Stimulated activated naive CD4-positive, alpha-beta T cell treated with Interleukin-2 at 50 U/mL for 16 hours (primary cell): ENCODE measurements around the gene VWF.
"Not testable (repeated sequence)": the region's sequence is repeated elsewhere in the genome, so short reads cannot be mapped to it uniquely, and the experiment has no call there.

Experiments used
- DNase-seq: peaks from one replicate; lab custom pipeline; 2025; lab: John Stamatoyannopoulos, UW

VWF gene

DNA sequence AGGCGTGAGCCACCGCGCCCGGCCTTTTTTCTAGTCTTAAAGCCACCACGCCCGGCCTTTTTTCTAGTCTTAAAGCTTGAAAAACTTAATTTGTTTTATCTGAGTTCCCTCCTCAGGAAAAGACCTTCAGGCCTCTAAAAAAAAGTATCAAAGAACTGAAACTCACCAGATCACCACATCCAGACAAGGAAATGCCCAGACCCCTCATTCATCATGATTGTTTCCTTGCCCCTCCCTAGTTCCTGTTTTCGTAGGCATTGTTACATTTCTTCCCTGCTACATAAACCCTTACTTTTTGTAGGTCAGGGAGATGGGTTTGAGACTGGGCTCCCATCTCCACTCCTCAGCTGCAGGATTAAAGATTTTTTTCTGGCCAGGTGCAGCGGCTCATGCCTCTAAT is 21.1 kb upstream of the VWF start:
- no peak for DNase-seq

GRCh38 chr12:6143303-6143675 is 18.8 kb upstream of the VWF start:
- DNase-seq = no peak

DNA sequence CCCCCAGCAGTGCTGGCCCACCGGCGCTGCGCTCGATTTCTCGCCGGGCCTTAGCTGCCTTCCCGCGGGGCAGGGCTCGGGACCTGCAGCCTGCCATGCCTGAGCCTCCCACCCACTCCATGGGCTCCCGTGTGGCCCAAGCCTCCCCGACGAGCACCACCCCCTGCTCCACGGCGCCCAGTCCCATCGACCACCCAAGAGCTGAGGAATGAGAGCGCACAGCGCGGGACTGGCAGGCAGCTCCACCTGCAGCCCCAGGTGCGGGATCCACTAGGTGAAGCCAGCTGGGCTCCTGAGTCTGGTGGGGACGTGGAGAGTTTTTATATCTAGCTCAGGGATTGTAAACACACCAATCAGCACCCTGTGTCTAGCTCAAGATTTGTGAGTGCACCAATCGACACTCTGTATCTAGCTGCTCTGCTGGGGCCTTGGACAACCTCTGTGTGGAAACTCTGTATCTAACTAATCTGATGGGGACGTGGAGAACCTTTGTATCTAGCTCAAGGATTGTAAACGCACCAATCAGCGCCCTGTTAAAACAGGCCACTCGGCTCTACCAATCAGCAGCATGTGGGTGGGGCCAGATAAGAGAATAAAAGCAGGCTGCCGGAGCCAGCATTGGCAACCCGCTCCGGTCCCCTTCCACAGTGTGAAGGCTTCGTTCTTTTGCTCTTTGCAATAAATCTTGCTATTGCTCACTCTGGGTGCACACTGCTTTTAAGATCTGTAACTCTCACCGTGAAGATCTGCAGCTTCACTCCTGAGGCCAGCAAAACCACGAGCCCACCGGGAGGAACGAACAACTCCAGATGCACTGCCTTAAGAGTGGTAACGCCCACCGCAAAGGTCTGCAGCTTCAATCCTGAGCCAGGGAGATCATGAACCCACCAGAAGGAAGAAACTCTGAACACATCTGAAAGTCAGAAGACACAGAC is 18.2 kb upstream of the VWF start:
- DNase-seq = not testable (repeated sequence)

DNA sequence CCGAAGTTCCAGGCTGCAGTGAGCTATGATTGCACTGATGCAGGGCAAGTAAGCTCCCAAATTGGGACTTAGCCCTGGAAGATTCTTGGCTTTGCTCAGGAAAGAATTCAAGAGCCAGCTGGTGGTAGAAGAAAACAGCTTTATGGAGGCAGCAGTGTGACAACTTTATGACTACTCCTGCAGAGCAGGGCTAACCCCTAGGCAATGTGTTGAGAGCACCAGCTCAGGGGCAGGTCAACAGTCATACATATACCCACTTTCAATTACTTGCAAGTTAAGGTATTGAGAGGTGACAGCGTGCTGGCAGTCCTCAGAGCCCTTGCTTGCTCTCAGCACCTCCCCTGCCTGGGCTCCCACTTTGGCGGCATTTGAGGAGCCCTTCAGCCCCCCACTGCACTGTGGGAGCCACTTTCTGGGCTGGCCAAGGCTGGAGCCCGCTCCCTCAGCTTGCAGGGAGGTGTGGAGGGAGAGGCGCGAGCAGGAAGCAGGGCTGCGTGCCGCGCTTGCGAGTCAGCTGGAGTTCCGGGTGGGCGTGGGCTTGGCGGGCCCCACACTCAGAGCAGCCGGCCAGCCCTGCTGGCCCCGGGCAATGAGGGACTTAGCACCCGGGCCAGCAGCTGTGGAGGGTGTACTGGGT is 17.4 kb upstream of the VWF start:
- not testable (repeated sequence) for DNase-seq

DNA sequence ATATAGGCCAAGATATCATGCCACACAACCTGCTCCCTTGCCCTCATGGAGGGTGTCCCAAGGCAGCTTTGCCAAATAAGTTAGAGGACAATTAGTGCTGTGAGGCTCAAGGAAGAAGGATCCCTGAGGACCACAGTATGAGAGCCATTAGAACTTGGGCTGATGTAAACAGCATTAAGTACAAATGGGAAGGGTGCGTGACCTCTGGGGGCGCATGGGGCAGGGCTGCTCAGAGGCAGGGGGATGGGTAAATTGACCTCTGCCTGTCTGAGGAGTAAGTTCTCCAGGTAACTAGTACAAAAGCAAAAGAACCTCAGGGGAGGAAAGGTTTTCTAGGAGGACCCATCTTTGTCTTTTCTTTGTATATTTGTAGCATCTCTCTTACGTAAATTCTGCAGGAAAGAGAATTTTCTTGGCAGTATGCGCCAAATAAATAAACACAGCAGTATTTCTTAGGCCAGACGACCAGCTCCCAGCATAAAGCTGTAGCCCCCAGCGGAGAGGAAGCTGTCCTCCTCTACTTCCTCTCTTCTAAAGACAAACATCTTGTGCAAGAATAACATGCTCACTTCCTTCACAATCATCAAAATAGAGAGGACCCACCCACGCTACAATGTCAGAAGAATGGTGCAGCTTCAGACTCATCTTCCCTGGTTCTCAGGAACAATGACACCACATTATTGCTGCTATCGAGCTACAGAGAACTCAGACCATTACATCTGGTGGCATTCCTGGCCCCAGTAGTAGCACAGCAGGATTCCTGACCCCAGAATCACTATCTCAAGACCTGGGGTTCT is 16.4 kb upstream of the VWF start:
- DNase-seq = peak; percentile 6

DNA sequence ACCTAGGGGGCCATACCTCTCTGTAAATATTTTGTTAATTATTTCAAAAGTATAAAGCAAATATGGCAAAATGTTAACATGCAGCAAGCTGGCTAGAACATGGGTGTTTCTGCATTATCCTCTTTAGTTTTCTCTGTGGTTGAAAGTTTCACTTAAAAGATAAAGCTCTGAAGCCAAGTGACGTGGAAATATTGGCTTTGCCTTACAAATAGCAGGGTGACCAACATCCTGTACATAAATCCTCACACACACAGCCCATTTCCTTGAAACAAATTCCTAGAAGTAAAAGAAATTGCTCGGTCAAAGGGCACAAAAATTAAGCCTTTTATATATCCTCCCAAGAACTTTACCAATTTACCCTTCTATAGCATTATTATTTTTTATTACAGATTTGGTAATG is 10.6 kb upstream of the VWF start:
- DNase-seq = no peak

GRCh38 chr12:6133642-6134041 is 9.2 kb upstream of the VWF start:
- no peak for DNase-seq

DNA sequence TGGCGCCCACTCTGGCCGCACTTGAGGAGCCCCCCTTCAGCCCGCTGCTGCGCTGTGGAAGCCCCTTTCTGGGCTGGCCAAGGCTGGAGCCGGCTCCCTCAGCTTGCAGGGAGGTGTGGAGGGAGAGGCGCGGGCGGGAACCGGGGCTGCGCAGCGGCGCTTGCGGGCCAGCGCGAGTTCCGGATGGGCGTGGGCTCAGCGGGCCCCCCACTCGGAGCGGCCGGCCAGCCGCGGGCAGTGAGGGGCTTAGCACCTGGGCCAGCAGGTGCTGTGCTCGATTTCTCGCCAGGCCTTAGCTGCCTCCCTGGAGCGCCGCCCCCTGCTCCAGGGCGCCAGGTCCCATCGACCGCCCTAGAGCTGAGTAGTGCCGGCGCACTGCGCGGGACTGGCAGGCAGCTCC is 8.0 kb upstream of the VWF start:
- DNase-seq = no peak

- no peak for DNase-seq
These were observed 789 bp upstream of the VWF start for GRCh38 chr12:6125310-6125608.

- no peak for DNase-seq
These were observed 1.2 kb downstream of the VWF start for GRCh38 chr12:6123258-6123657.

GRCh38 chr12:6122201-6122600 is 2.3 kb downstream of the VWF start:
- no peak for DNase-seq

GRCh38 chr12:6120796-6121473 is 3.5 kb downstream of the VWF start:
- no peak for DNase-seq

DNA sequence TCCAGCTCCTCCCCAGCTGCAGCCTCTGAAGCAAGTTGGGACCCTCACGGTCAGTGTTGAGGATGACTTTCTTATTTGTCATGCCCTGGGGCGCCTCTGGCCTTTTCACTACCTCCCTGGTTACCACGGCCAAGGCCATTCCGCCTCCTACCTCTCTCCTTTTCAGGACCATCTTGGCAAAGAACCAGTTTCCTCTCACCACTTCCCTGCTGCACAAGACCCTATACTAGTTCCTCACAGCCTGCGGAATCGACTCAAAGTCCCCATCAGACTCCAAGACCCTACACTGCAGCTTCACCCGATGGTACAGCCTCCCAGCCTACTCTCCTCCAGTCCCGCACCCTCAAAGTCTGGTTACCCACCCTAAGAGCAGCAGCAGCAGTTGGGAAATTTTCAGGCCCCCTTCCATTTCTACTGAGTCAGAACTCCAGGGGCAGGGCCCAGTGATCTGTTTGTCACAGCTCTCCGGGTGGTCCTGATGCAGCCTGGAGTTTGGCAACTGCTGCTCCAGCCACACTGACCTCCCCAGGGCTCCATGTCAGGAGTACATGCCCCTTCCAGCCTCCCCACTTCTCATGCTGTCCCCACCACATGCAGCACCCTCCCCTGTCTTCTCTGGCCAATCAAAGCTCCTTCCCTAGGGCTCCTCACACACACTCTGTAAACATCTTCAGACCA is 5.4 kb downstream of the VWF start:
- DNase-seq = no peak

DNA sequence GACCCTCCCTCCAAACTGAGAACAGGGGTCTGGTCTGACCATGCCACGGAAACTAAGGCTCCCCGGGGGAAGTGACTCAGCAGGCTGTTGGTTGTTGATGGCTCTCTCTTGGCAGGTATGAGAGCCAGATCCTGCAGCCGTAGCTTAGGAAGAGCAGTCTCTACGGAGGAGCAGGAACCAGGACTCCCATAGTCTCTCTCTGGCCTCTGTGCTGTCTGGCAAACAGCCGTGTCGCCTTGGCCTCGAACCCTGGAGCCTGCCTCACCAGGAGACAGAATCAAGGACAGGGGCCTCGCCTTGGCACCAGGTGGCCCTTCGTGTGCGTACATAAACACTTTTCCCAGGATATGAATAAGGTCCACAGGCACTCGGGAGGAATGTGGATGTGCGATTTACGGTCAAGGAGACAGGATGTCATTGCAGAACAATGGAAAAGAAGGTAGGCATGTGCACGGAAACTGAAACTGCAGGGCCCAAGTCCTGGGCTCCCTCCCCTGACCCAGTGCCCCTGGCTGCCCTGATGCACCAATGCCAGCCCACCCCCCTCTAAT is 7.9 kb downstream of the VWF start:
- no peak for DNase-seq

DNA sequence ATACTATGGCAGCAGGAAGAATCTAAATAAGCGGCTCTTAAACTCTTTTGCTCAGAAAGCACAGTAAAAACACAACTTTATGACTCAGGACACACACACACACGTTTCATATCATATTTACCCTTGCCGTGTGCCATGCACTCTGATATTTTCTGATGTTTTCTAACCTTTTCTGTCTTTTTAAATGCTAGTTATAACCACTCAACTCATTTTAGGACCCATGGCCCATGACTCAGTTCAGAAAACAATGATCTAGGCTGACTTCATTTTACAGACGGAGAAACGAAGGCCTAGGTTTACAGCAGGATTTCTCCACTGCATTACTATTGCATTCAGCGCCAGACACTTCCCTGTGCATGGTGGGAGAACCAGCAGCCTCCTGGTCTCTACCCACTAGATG is 9.1 kb downstream of the VWF start:
- DNase-seq = no peak

DNA sequence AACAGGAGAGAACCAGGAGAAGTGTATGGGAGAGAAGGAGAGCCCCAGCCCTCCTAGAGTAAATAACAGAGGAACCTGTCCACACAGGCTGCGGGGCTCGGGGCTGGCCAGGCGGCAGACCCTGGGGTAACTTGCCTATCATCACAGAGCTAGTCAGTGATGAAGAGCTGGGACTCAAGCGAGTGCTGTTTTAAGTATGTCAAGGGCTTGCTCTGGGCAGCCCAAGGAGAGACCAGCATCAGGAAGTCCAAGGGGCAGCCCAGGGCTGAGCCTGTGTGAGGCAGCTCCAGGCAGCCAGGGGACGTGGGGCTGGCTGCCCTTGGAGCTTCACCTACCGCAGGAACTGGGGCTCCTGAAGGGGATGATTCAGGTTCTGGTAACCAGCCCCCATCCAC is 10.0 kb downstream of the VWF start:
- no peak for DNase-seq

- no peak for DNase-seq
These were observed 10.6 kb downstream of the VWF start for GRCh38 chr12:6113691-6114475.

DNA sequence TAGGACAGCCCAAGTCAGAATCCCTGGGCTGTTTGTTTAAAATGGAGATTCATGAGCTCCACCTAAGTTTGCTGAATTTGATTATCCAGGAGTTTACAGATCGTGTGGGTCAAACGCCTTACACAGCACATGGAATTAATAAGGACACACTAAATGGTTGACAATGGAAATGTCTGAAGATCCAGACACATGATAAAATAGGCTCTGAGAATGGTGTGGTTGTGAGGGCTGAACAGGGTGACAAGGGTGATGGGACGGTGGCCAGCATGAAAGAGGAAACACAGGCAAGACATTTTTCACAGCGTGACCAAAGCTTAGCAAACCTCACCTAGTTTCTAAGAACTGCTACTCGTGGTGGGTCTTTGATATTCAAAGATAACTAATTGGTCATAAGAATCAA is 12.5 kb downstream of the VWF start:
- no peak for DNase-seq

DNA sequence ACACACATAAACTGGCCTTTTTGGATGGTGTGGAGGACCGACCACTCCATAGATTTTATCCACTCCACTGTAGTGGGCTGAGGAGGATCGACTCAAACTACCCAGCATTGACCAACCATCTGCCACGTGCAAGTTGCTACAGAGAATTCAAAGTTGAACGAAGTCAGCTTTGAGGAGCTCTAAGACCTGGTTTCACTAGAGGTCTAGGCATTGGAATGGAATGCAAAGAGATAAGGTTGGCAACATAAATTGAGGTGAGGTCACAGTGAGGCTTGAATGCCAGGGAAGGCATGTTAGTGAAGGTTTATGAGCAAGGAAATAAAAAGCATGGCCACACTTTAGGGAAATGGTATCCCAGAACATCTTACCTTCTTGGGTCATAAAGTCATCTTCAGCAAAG is 14.5 kb downstream of the VWF start:
- no peak for DNase-seq

DNA sequence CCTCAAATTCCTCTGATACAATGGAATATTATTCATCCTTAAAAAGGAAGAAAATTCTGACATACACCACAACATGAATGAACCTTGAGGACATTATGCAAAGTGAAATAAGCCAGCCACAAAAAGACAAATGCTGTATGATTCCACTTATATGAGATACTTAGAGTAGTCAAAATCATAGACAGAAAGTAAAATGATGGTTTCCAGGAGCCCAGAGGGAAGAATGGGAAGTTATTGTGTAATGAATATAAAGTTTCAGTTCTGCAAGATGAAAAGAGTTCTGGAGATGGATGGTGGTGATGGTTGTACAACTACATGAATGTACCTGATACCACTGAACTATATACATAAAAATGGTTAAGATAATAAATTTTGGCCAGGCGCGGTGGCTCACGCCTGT is 18.3 kb downstream of the VWF start:
- DNase-seq = no peak

DNA sequence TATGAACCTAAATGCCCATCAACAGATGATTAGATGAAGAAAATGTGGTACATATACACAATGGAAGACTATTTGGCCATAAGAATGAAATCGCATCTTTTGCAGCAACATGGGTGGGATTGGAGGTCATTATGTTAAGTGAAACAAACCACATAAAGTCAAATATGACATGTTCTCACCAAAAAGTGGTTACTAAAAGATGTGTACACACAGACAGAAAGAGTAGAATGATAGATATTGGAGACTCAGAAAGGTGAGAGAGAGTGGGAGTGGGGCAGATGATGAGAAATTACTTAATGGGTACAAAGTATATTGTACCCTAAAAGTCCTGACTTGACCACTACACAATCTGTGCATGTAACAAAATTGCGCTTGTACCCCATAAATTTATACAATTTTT is 19.6 kb downstream of the VWF start:
- DNase-seq = no peak
